ENCODE data around the gene CNTN5. TPM values are rescaled to one million over a fixed set of nuclear protein-coding genes. Genes with fewer than 3 reads are reported as not detected.

The CNTN5 gene
- total RNA-seq, 2 experiments from 2014 or later = not detected

DNA sequence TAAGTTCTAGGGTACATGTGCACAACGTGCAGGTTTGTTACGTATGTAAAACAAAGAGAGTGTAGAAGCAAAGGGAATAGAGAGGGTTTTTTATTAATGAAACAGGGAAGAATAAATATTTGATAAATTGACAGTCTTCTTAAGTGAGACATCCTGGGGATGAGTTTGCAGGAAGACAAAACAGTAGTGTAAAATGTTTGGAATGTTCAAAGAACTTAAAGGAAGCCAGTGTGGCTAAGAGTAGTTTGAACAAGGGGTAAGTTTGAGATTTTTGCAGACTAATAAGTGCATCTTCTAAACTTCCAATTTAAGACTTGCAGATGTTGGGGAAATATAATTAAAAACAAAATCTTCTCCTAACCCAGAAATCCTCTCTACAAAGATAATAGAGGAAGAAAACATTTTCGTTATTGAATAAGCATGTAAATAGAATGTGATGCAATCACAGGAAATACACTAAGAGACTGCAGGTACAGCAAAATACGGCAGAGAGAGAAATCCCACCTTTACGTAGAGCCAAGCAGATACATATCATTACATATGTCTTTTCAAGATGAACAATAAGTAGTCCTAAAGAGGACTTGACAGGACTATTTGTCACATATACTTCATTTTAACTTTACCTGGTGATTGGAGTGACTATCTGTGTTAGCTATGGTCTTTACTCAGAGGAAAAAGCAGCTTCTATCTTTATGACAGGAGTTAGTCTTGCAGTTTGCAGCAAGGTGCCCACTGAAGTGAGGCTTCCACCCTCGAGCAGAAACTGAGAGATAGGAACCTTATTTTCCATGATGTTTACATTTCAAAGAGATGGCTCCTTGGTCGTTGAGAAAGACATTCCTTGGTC, 402.1 kb downstream of the CNTN5 start:
- CTCF ChIA-PET = no interaction called here
- DNase-seq = no peak
- no peaks in the 10 kb centered on the region for H3K9me3 Mint-ChIP-seq
- Histone ChIP-seq H3K27ac (ENCODE audit: low read depth in 1 of 2, low read length in 2 of 2) (no peak overlapping the region), H3K9me3 (ENCODE audit: control insufficient read depth in 1 of 2, insufficient read depth in 1 of 2, low read length in 2 of 2) (peaks cover 0 to 15% of the 10 kb centered on the region in 2 experiments), H3K4me1 (ENCODE audit: insufficient read depth, low read length) (no peaks in the 10 kb centered on the region), H3K36me3 (ENCODE audit: insufficient read depth, low read length) (no peaks in the 10 kb centered on the region), H3K27me3 (ENCODE audit: control insufficient read depth in 1 of 2, insufficient read depth in 2 of 2, low read length in 2 of 2) (no peaks in the 10 kb centered on the region), H3K4me3 (ENCODE audit: low read length) (no peak overlapping the region)
- TF ChIP-seq, protein P1, sequence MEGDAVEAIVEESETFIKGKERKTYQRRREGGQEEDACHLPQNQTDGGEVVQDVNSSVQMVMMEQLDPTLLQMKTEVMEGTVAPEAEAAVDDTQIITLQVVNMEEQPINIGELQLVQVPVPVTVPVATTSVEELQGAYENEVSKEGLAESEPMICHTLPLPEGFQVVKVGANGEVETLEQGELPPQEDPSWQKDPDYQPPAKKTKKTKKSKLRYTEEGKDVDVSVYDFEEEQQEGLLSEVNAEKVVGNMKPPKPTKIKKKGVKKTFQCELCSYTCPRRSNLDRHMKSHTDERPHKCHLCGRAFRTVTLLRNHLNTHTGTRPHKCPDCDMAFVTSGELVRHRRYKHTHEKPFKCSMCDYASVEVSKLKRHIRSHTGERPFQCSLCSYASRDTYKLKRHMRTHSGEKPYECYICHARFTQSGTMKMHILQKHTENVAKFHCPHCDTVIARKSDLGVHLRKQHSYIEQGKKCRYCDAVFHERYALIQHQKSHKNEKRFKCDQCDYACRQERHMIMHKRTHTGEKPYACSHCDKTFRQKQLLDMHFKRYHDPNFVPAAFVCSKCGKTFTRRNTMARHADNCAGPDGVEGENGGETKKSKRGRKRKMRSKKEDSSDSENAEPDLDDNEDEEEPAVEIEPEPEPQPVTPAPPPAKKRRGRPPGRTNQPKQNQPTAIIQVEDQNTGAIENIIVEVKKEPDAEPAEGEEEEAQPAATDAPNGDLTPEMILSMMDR (IDR thresholded peaks at IDR 0.05) = no peak
- H3K27me3 Mint-ChIP-seq = no peaks in the 10 kb centered on the region
- no peak overlapping the region for H3K4me3 Mint-ChIP-seq
- POLR2A ChIA-PET = no interaction called here
- no peaks in the 10 kb centered on the region for H3K4me1 Mint-ChIP-seq (ENCODE audit: low read depth)
- intact Hi-C loops (cut with DNase I, micrococcal nuclease) = no loop called here
- H3K36me3 Mint-ChIP-seq (ENCODE audit: low read depth) = no peaks in the 10 kb centered on the region
- H3K27ac Mint-ChIP-seq = no peak overlapping the region
- no peak for ATAC-seq (ENCODE audit: poor library complexity)

DNA sequence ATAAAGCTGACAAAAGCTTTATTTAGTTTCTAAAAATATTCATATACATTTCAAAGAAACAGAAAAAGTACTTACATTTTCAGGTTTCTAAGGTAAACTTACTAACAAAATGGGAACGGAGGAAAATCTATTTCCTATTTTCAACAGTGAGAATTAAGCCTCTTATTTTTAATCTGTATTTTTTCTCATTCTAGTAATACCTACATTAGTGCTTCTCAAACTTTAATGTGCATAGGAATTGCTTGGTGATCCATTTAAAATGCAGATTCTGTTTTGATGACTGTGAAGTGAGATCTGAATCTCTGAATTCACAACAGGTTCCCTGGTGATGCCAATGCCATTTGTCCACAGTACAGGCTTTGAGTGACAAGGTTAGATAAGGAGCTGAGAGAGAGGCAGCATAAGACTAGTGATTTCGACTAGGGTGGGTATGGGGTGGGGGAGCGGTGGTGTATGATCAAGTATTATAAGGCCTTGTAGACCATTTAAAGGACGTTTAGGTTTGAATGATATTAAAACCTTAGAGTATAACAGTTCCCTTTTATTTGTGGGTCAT, 402.8 kb downstream of the CNTN5 start:
- TF ChIP-seq, protein P1 (IDR thresholded peaks at IDR 0.05) = no peak
- Mint-ChIP-seq H3K4me3 (no peak overlapping the region), H3K27me3 (no peaks in the 10 kb centered on the region), H3K9me3 (no peaks in the 10 kb centered on the region), H3K4me1 (ENCODE audit: low read depth) (no peaks in the 10 kb centered on the region), H3K27ac (no peak overlapping the region), H3K36me3 (ENCODE audit: low read depth) (no peaks in the 10 kb centered on the region)
- no peaks in the 10 kb centered on the region for H3K27me3 ChIP-seq (ENCODE audit: control insufficient read depth in 1 of 2, insufficient read depth in 2 of 2, low read length in 2 of 2)
- DNase-seq (no peak), ATAC-seq (ENCODE audit: poor library complexity) (no peak)
- ChIA-PET CTCF (no interaction called here), POLR2A (no interaction called here)
- H3K4me3 ChIP-seq (ENCODE audit: low read length) = no peak overlapping the region
- intact Hi-C loops (cut with DNase I, micrococcal nuclease) = no loop called here
- no peaks in the 10 kb centered on the region for H3K36me3 ChIP-seq (ENCODE audit: insufficient read depth, low read length)
- H3K27ac ChIP-seq (ENCODE audit: low read depth in 1 of 2, low read length in 2 of 2) = no peak overlapping the region
- peaks cover 0 to 15% of the 10 kb centered on the region in 2 experiments for H3K9me3 ChIP-seq (ENCODE audit: control insufficient read depth in 1 of 2, insufficient read depth in 1 of 2, low read length in 2 of 2)
- no peaks in the 10 kb centered on the region for H3K4me1 ChIP-seq (ENCODE audit: insufficient read depth, low read length)

DNA sequence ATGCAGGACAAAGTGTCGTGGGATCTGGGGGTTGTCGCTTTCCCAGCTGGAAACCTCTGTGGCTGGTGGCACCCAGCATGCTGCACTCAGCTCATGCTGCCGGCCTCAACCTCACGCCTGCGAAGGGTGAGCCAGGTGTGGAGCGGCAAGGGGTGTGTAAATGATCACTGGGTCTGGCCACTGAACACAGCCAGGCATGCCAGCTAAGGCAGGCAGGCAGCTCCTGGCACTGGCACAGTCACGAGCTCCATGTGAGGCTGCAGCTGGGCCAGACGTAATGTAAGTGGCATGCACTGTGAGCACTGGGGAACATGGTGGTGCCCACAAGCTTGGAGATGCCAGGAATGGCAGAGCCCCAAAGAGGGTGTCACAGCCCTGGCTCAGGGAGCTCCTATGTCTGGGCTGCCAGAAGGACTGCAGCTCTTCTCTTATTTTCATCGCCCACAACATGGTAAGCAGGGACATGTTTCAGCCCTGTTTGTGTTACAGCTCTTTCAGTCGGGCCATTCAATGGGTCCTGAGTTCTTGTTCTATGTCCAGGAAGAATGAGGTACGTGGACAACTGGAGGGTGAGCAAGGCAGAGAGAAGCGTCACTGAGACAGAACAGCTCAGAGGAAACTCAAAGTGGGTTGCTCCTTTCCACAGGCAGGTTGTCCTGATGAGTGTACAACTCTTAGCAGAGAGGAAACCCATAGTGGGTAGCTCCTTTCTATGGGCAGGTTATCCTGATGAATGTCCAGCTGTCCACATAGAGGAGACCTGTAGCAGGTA, 403.8 kb downstream of the CNTN5 start:
- intact Hi-C loops (cut with DNase I, micrococcal nuclease) = no loop called here
- Histone ChIP-seq H3K4me3 (ENCODE audit: low read length) (no peak overlapping the region), H3K27ac (ENCODE audit: low read depth in 1 of 2, low read length in 2 of 2) (no peak overlapping the region), H3K9me3 (ENCODE audit: control insufficient read depth in 1 of 2, insufficient read depth in 1 of 2, low read length in 2 of 2) (peaks cover 0 to 15% of the 10 kb centered on the region in 2 experiments), H3K36me3 (ENCODE audit: insufficient read depth, low read length) (no peaks in the 10 kb centered on the region), H3K27me3 (ENCODE audit: control insufficient read depth in 1 of 2, insufficient read depth in 2 of 2, low read length in 2 of 2) (no peaks in the 10 kb centered on the region), H3K4me1 (ENCODE audit: insufficient read depth, low read length) (no peaks in the 10 kb centered on the region)
- H3K36me3 Mint-ChIP-seq (ENCODE audit: low read depth) = no peaks in the 10 kb centered on the region
- TF ChIP-seq, protein P1 (IDR thresholded peaks at IDR 0.05) = no peak
- no peaks in the 10 kb centered on the region for H3K4me1 Mint-ChIP-seq (ENCODE audit: low read depth)
- ChIA-PET CTCF (no interaction called here), POLR2A (no interaction called here)
- DNase-seq (no peak), ATAC-seq (ENCODE audit: poor library complexity) (no peak)
- peaks cover 2% of the 10 kb centered on the region for H3K9me3 Mint-ChIP-seq
- no peaks in the 10 kb centered on the region for H3K27me3 Mint-ChIP-seq
- no peak overlapping the region for H3K27ac Mint-ChIP-seq
- H3K4me3 Mint-ChIP-seq = no peak overlapping the region

Measured in CD4-positive, alpha-beta T cell (primary cell).